H1 (cell line): ENCODE data around the gene SCAMP4. TPM values are rescaled to one million over a fixed set of nuclear protein-coding genes. Genes with fewer than 3 reads are reported as not detected.

Source experiments
- CTCF ChIA-PET: fragments of 300-600 bp; sonication (Branson Sonifier 250); formaldehyde crosslinking; loops from one replicate; lab custom pipeline; 2021; ENCODE audit not compliant: partially characterized antibody; lab: Charles Lee
- POLR2A ChIA-PET: fragments of 300-600 bp; sonication (Branson Sonifier 250); formaldehyde crosslinking; loops from one replicate; lab custom pipeline; 2021; ENCODE audit warnings: inconsistent platforms; ENCODE audit not compliant: partially characterized antibody; lab: Charles Lee
- DNase-seq, 2 experiments: peaks; one replicate each; pipeline versions ENCODE4 v3.0.0 to v3.0.0-alpha.2; 2010 to 2022; ENCODE audit warnings: low spot score in 2 of 2, low read depth in 1 of 2, mixed read lengths in 1 of 2
- FAIRE-seq: peaks from 2 replicates; lab custom pipeline; 2011; peaks lifted over from hg19 to GRCh38; lab: Jason Lieb, UNC
- H2AFZ ChIP-seq: 2 replicates; pipeline ENCODE4 v1.8.1; 2012; ENCODE audit warnings: low read length, inconsistent platforms
- H2AK5ac ChIP-seq: 2 replicates; pipeline ENCODE4 v1.6.1; 2013; ENCODE audit warnings: low read depth, low read length
- H2BK120ac ChIP-seq: replicated peaks from 2 replicates; pipeline ENCODE3; 2013; ENCODE audit warnings: low read depth, low read length, inconsistent platforms
- H2BK12ac ChIP-seq: 2 replicates; pipeline ENCODE4 v1.6.1; 2013; ENCODE audit warnings: low read depth, low read length
- H2BK15ac ChIP-seq: 2 replicates; pipeline ENCODE4 v1.6.1; 2013; ENCODE audit warnings: low read length
- H2BK20ac ChIP-seq: 2 replicates; pipeline ENCODE4 v1.6.1; 2013; ENCODE audit warnings: low read length
- H2BK5ac ChIP-seq: 2 replicates; pipeline ENCODE4 v1.6.1; 2013; ENCODE audit warnings: low read depth, low read length
- H3K14ac ChIP-seq: 2 replicates; pipeline ENCODE4 v1.6.1; 2013; ENCODE audit warnings: inconsistent platforms; ENCODE audit not compliant: insufficient read length
- H3K18ac ChIP-seq: 2 replicates; pipeline ENCODE4 v1.6.1; 2013; ENCODE audit warnings: low read length; ENCODE audit errors: extremely low read depth
- H3K23ac ChIP-seq: 2 replicates; pipeline ENCODE4 v1.6.1; 2013; ENCODE audit warnings: inconsistent platforms; ENCODE audit not compliant: insufficient read length
- H3K23me2 ChIP-seq: 2 replicates; pipeline ENCODE4 v1.6.1; 2013; ENCODE audit warnings: low read depth, low read length
- H3K27ac ChIP-seq: 2 replicates; pipeline ENCODE4 v1.6.1; 2011; ENCODE audit warnings: low read depth, low read length, inconsistent platforms
- H3K27me3 ChIP-seq, 4 experiments: replicated peaks in 1 of 4; 1 replicate in 1 of 4; 2 replicates in 3 of 4; pipeline versions ENCODE4 v1.6.1 to v1.8.1; 2011 to 2013; ENCODE audit warnings: low read length in 3 of 4, mild to moderate bottlenecking in 3 of 4, inconsistent platforms in 2 of 4, mixed read lengths in 2 of 4, moderate library complexity in 1 of 4; ENCODE audit not compliant: control insufficient read depth in 3 of 4, insufficient read depth in 3 of 4; ENCODE audit errors: extremely low read depth in 1 of 4
- H3K36me3 ChIP-seq, 4 experiments: 2 replicates each; pipeline versions ENCODE4 v1.6.1 to v1.8.1; 2011 to 2013; ENCODE audit warnings: mild to moderate bottlenecking in 4 of 4, low read length in 3 of 4, moderate library complexity in 2 of 4, control low read depth in 1 of 4, inconsistent platforms in 1 of 4; ENCODE audit not compliant: insufficient read depth in 4 of 4, control insufficient read depth in 2 of 4
- H3K4ac ChIP-seq: replicated peaks from 2 replicates; pipeline ENCODE3; 2013; ENCODE audit warnings: low read length, low read depth, mixed read lengths, inconsistent platforms; ENCODE audit not compliant: insufficient read length
- H3K4me1 ChIP-seq, 4 experiments: replicated peaks in 1 of 4; 1 replicate in 1 of 4; 2 replicates in 3 of 4; pipeline versions ENCODE4 v1.6.1 to v1.8.1; 2011 to 2013; ENCODE audit warnings: low read length in 3 of 4, inconsistent platforms in 2 of 4, mixed read lengths in 1 of 4; ENCODE audit not compliant: insufficient read depth in 4 of 4, control insufficient read depth in 3 of 4
- H3K4me2 ChIP-seq, 2 experiments: 2 replicates each; pipeline versions ENCODE4 v1.6.1 to v1.8.1; 2011 to 2013; ENCODE audit warnings: low read depth in 2 of 2, low read length in 2 of 2, control low read depth in 1 of 2, inconsistent platforms in 1 of 2, mild to moderate bottlenecking in 1 of 2; ENCODE audit not compliant: insufficient read depth in 1 of 2
- H3K4me3 ChIP-seq, 4 experiments: fragments of 200-600, 300-600 bp in 1 of 4; sonication (generic), shearing (Covaris generic), sonication (Bioruptor Twin) in 1 of 4; 2 replicates each; pipeline versions ENCODE4 v1.5.1 to v1.8.1; 2011 to 2016; ENCODE audit warnings: low read length in 4 of 4, low read depth in 3 of 4, control low read depth in 2 of 4, inconsistent platforms in 2 of 4, mild to moderate bottlenecking in 2 of 4, mixed read lengths in 1 of 4, moderate library complexity in 1 of 4; ENCODE audit not compliant: insufficient read depth in 2 of 4; ENCODE audit errors: extremely low read depth in 1 of 4
- H3K56ac ChIP-seq: replicated peaks from 2 replicates; pipeline ENCODE3; 2013; ENCODE audit warnings: low read depth, mild to moderate bottlenecking, mixed read lengths, low read length, inconsistent platforms; ENCODE audit not compliant: insufficient read length
- H3K79me1 ChIP-seq: 2 replicates; pipeline ENCODE4 v1.6.1; 2013; ENCODE audit warnings: low read depth, low read length, control low read depth
- H3K79me2 ChIP-seq, 2 experiments: 2 replicates each; pipeline versions ENCODE4 v1.6.1 to v1.8.1; 2012 to 2013; ENCODE audit warnings: low read length in 2 of 2, mild to moderate bottlenecking in 2 of 2, inconsistent platforms in 1 of 2; ENCODE audit not compliant: insufficient read depth in 2 of 2, control insufficient read depth in 1 of 2
- H3K9ac ChIP-seq, 4 experiments: replicated peaks in 1 of 4; 1 replicate in 1 of 4; 2 replicates in 3 of 4; pipeline versions ENCODE4 v1.6.1 to v1.8.1; 2011 to 2013; ENCODE audit warnings: low read depth in 3 of 4, low read length in 3 of 4, control low read depth in 2 of 4, mild to moderate bottlenecking in 2 of 4, moderate library complexity in 2 of 4, inconsistent platforms in 1 of 4; ENCODE audit errors: extremely low read depth in 1 of 4
- H3K9me3 ChIP-seq, 2 experiments: 2 replicates each; pipeline versions ENCODE4 v1.6.1 to v1.8.1; 2012 to 2013; ENCODE audit warnings: mild to moderate bottlenecking in 2 of 2, moderate library complexity in 2 of 2, control low read depth in 1 of 2, inconsistent platforms in 1 of 2, low read depth in 1 of 2, low read length in 1 of 2, mixed read lengths in 1 of 2; ENCODE audit not compliant: insufficient read depth in 2 of 2
- H4K20me1 ChIP-seq, 2 experiments: replicated peaks in 1 of 2; 2 replicates each; pipeline versions ENCODE3 to v1.8.1; 2011 to 2013; ENCODE audit warnings: inconsistent platforms in 2 of 2, low read length in 2 of 2, mild to moderate bottlenecking in 1 of 2; ENCODE audit not compliant: insufficient read depth in 2 of 2, control insufficient read depth in 1 of 2
- H4K5ac ChIP-seq: 2 replicates; pipeline ENCODE4 v1.6.1; 2013; ENCODE audit warnings: low read length, low read depth, mixed read lengths, inconsistent platforms; ENCODE audit not compliant: insufficient read length
- H4K8ac ChIP-seq: 2 replicates; pipeline ENCODE4 v1.8.0; 2013; ENCODE audit warnings: mild to moderate bottlenecking, moderate library complexity, low read length, inconsistent platforms; ENCODE audit not compliant: insufficient read depth; ENCODE audit errors: extremely low read depth
- H4K91ac ChIP-seq: replicated peaks from 2 replicates; pipeline ENCODE3; 2013; ENCODE audit warnings: low read length, mixed read lengths, inconsistent platforms; ENCODE audit not compliant: insufficient read length
- CBX5 ChIP-seq: fragments of 300-800, 300-1000 bp; sonication (generic); IDR thresholded peaks from 2 replicates; pipeline ENCODE4 v1.7.1; 2016; ENCODE audit warnings: antibody characterized with exemption, low read length, low read depth
- CREB1 ChIP-seq: IDR thresholded peaks from 2 replicates; pipeline ENCODE4 v1.6.1; 2012; ENCODE audit warnings: inconsistent platforms
- CTBP2 ChIP-seq: IDR thresholded peaks from 2 replicates; pipeline ENCODE4 v1.7.0; 2011; ENCODE audit warnings: borderline replicate concordance, mild to moderate bottlenecking, moderate library complexity, mixed read lengths, low read length; ENCODE audit not compliant: insufficient read depth, insufficient read length
- EZH2 ChIP-seq: fragments of 200-600 bp; sonication (generic); IDR thresholded peaks from 2 replicates; pipeline ENCODE4 v1.7.1; 2012; ENCODE audit warnings: low read depth, mild to moderate bottlenecking, moderate library complexity, low read length, inconsistent platforms; ENCODE audit not compliant: severe bottlenecking
- GABPA ChIP-seq: IDR thresholded peaks from 2 replicates; pipeline ENCODE4 v1.6.1; 2011; ENCODE audit warnings: mild to moderate bottlenecking, low read length, moderate library complexity, borderline replicate concordance; ENCODE audit not compliant: insufficient read depth
- KDM1A ChIP-seq: fragments of 200-600, 300-600 bp; sonication (generic); IDR thresholded peaks from 2 replicates; pipeline ENCODE4 v1.7.1; 2016; ENCODE audit warnings: mild to moderate bottlenecking, low read length, borderline replicate concordance
- KDM5A ChIP-seq: fragments of 200-600 bp; IDR thresholded peaks from 2 replicates; pipeline ENCODE4 v1.7.1; 2012; ENCODE audit warnings: mild to moderate bottlenecking, low read length, inconsistent platforms, mixed read lengths
- SP1 ChIP-seq: IDR thresholded peaks from 2 replicates; pipeline ENCODE4 v1.6.1; 2011; ENCODE audit warnings: low read depth, low read length
- SUZ12 ChIP-seq: fragments of 200-600 bp; sonication (generic); IDR thresholded peaks from 2 replicates; pipeline ENCODE4 v1.6.1; 2012; ENCODE audit warnings: mild to moderate bottlenecking, inconsistent platforms, low read length, moderate library complexity, mixed read lengths
- TAF7 ChIP-seq: optimal IDR thresholded peaks from 2 replicates; pipeline ENCODE3; 2011; ENCODE audit warnings: low read depth, mild to moderate bottlenecking, inconsistent platforms, low read length, moderate library complexity, borderline replicate concordance
- TEAD4 ChIP-seq: IDR thresholded peaks from 2 replicates; pipeline ENCODE4 v1.6.1; 2012; ENCODE audit warnings: low read depth, low read length, inconsistent platforms, mixed read lengths
- WGBS, 2 experiments: shearing (Covaris generic) in 1 of 2; methylation state at CpG; one replicate each; pipeline versions ENCODE4 v1.1.6 to v1.1.7; 2013 to 2015; ENCODE audit warnings: low lambda C conversion rate in 2 of 2, mixed read lengths in 2 of 2, inconsistent platforms in 1 of 2, low coverage in 1 of 2, missing lambda C conversion rate in 1 of 2; ENCODE audit not compliant: insufficient replicate concordance in 2 of 2, insufficient coverage in 1 of 2, insufficient read length in 1 of 2; ENCODE audit errors: extremely low coverage in 1 of 2, missing lambda C conversion rate in 1 of 2; 5-methylcytosine and 5-hydroxymethylcytosine counted together
- polyA plus RNA-seq, 7 experiments: library from polyadenylated mRNA; depleted of rRNA in 3 of 7; stranded (reverse) in 5 of 7; unstranded in 2 of 7; fragments of >200 nt in 5 of 7; fragments of 200-250 nt in 2 of 7; gene quantifications; 1 replicate in 5 of 7; 2 replicates in 1 of 7; 4 replicates in 1 of 7; pipeline versions ENCODE4 v1.2.1 to v1.2.3, GENCODE V29; 2011 to 2013; ENCODE audit warnings: missing spikeins in 2 of 7, mixed read lengths in 2 of 7
- total RNA-seq: library from RNA; stranded (reverse); fragmentation: NEBNext Ultra II Directional; extraction: Animal tissue kit (Norgen Biotek cat#: 25700); gene quantifications from 2 replicates; pipeline ENCODE4 v1.2.1, GENCODE V29; 2021

Gene SCAMP4
- total and polyA plus RNA-seq, 2 of the 8 experiments (the other 6 are each of a cell fraction or from before 2014, with no cell fraction given): 17.1 to 61.4 TPM

DNA sequence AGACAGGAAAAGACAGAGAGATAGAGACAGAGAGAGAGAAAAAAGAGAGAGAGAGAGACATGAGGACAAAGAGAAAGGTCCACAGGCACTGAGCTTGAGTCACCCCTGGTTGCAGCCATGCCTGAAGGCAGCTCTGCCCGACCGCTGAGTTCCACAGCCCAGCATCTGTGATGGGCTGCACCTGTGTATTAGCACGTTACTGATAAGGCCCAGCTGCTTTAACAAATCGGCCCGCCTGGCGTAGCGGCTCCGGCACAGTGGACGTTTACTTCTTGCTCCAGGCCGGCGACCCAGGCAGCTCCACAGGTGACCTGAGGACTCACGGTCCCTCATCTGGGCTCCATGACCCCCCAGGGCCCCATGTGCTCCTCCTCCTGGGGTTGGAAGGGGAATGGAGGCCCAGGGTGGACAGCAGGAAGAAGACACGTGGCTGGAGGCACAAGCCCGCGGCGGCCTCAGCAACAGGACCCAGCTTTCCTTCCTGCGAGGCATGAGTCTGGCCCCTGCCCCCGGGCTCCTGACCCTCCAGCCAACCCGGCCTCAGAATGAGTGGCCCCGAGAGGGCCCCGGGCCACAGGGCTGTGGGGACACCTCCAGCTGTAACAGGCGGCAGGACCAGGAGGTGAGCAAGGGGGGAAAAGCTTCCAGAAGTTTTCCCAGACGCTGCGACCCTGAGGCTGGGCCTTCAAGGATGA, 31.9 kb downstream of the SCAMP4 start:
- DNase-seq (no peak), FAIRE-seq (no peak)
- no peak overlapping the region for H3K4me3 ChIP-seq
- H3K9ac ChIP-seq: no peak overlapping the region
- H3K14ac ChIP-seq: no peak overlapping the region
- H3K18ac ChIP-seq: no peak overlapping the region
- H2BK120ac ChIP-seq: no peak overlapping the region
- no peak overlapping the region for H2AK5ac ChIP-seq
- no peaks in the 10 kb centered on the region for H3K27me3 ChIP-seq
- no peak overlapping the region for H3K4ac ChIP-seq
- peaks cover 3 to 4% of the 10 kb centered on the region in 2 experiments; a peak in 1 of 4 replicates for H3K9me3 ChIP-seq
- H3K4me1 ChIP-seq: peaks cover 0 to 8% (median 3%) of the 10 kb centered on the region in 4 experiments; a peak in 5 of 7 replicates
- 92% methylated on average over 20 of the region's 24 CpGs; no CpG with 5 or more reads in 1 of the 2 experiments for WGBS, 2 experiments
- ChIA-PET CTCF (interaction anchor here (0.6 to 2.6 kb wide), 10 partner anchors 9 to 325 kb away, joined by 3 to 17 read pairs (median 3); no protein-coding TSS in a partner anchor), POLR2A (interaction anchor here (0.6 to 2.3 kb wide), 6 partner anchors 9 to 333 kb away, joined by 3 to 13 read pairs (median 3); no protein-coding TSS in a partner anchor)
- H4K91ac ChIP-seq: no peak overlapping the region
- no peak overlapping the region for H3K56ac ChIP-seq
- H3K23ac ChIP-seq: no peak overlapping the region
- H3K27ac ChIP-seq: no peak overlapping the region
- no peaks in the 10 kb centered on the region for H3K79me1 ChIP-seq
- H3K36me3 ChIP-seq: no peaks in the 10 kb centered on the region
- H4K20me1 ChIP-seq: no peaks in the 10 kb centered on the region
- H3K23me2 ChIP-seq: peaks cover 7% of the 10 kb centered on the region; the same call in 1 of the 2 replicates
- H2BK5ac ChIP-seq: no peak overlapping the region
- peaks cover 4 to 6% of the 10 kb centered on the region in 2 experiments; a peak in 3 of 4 replicates for H3K79me2 ChIP-seq
- H3K4me2 ChIP-seq: no peak overlapping the region
- H2AFZ ChIP-seq: no peak overlapping the region
- no peak overlapping the region for H2BK20ac ChIP-seq
- H2BK12ac ChIP-seq: no peak overlapping the region
- no peak overlapping the region for H2BK15ac ChIP-seq
- 0 out of 2 replicates have a peak overlapping the region, but pooled peaks have one; percentile 8 for H4K8ac ChIP-seq
- no peak overlapping the region for H4K5ac ChIP-seq
- no peak for TF ChIP-seq CBX5
- no peak for TF ChIP-seq EZH2
- no peak for TF ChIP-seq CREB1
- TF ChIP-seq SP1: no peak
- TF ChIP-seq SUZ12: no peak
- TF ChIP-seq TAF7: no peak
- TF ChIP-seq GABPA: no peak
- no peak for TF ChIP-seq KDM1A
- no peak for TF ChIP-seq TEAD4
- TF ChIP-seq KDM5A: no peak
- no peak for TF ChIP-seq CTBP2
